Thyroid gland (tissue), 4 donors: ENCODE measurements around the gene TMEM120B.

Experiments used
- CTCF ChIP-seq, 6 experiments: fragments of 200-600 bp in 3 of 6; fragments of 450-650 bp in 3 of 6; sonication (generic) in 3 of 6; IDR thresholded peaks; one replicate each; pipeline ENCODE4 v1.5.1; 2016 to 2019; ENCODE audit warnings: antibody characterized with exemption in 6 of 6, mild to moderate bottlenecking in 2 of 6, inconsistent platforms in 1 of 6, moderate library complexity in 1 of 6
- POLR2A ChIP-seq, 2 donors: fragments of 450-650 bp; IDR thresholded peaks; one replicate each; pipeline ENCODE4 v1.6.1; 2017; ENCODE audit warnings: antibody characterized with exemption in 2 of 2, mild to moderate bottlenecking in 2 of 2, moderate library complexity in 1 of 2

- TF ChIP-seq POLR2A (IDR thresholded peaks at IDR 0.05) (no peak), CTCF (IDR thresholded peaks at IDR 0.05) (no peak)
These were observed 4.1 kb upstream of the TMEM120B start for GRCh38 chr12:121708313-121709063.
